ENCODE data around the gene PRXL2B.

DNA sequence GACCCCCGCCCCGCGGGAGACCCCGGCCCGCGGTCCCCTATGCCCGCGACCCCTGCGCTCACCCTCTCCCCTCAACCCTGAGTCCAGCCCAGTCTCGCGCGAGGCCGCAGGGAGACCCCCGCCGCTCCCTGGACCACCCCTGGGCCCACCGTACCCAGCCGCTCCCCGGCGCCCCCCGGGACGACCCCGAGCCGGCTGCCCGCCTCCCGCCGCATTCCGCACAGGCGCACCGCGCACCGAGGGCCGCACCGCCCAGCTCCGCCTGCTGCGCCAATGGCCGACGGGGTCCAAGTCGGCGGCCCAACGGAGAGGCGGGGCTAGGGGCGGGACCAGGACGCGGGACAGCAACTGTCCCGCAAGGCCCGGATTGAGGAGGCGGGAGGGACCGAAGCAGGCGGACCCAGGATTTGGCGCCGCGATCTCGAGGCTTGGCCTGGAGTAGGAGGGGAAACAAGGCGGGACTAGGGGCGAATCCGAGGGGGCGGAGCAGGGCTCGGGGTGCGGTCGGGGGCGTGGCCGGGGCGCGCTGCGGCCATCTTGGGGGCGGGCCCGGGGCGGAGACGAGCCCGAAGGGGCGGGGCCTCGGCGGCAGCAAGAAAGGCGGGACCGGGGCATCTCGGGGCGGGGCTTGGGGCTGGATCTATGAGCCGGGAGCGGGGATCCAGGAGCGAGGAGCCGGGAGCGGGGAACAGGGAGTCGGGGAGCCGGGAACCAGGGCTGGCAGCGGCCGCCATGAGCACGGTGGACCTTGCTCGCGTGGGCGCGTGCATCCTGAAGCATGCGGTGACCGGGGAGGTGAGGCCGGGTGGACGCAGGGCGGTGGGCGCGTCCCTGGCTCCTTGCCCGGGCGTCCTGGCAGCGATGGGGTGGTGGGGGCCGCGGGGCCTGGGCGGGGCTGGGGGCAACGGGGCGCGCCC is at the start of gene PRXL2B:
- TF ChIP-seq, protein P1, sequence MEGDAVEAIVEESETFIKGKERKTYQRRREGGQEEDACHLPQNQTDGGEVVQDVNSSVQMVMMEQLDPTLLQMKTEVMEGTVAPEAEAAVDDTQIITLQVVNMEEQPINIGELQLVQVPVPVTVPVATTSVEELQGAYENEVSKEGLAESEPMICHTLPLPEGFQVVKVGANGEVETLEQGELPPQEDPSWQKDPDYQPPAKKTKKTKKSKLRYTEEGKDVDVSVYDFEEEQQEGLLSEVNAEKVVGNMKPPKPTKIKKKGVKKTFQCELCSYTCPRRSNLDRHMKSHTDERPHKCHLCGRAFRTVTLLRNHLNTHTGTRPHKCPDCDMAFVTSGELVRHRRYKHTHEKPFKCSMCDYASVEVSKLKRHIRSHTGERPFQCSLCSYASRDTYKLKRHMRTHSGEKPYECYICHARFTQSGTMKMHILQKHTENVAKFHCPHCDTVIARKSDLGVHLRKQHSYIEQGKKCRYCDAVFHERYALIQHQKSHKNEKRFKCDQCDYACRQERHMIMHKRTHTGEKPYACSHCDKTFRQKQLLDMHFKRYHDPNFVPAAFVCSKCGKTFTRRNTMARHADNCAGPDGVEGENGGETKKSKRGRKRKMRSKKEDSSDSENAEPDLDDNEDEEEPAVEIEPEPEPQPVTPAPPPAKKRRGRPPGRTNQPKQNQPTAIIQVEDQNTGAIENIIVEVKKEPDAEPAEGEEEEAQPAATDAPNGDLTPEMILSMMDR (conservative IDR thresholded peaks at IDR 0.05; ENCODE audit: low read length) = no peak
- TF ChIP-seq EZH2phosphoT487 (IDR thresholded peaks at IDR 0.05; ENCODE audit: borderline replicate concordance, low read depth, low read length) = no peak

All from OCI-LY7 (cell line).